OCI-LY1 (cell line): ENCODE measurements around the gene CRBN.

Source experiments
- H2AFZ ChIP-seq: fragments of 200-600 bp; sonication (generic), shearing (Covaris generic); 2 replicates; pipeline ENCODE4 v1.6.0; 2014; ENCODE audit warnings: antibody characterized with exemption, mild to moderate bottlenecking, low read length
- H3F3A ChIP-seq: fragments of 200-600 bp; sonication (generic), shearing (Covaris generic); 2 replicates; pipeline ENCODE4 v1.6.0; 2014; ENCODE audit warnings: mild to moderate bottlenecking, antibody characterized with exemption, low read length, moderate library complexity; ENCODE audit not compliant: insufficient read depth
- H3K27ac ChIP-seq: fragments of 200-600 bp; sonication (generic); 2 replicates; pipeline ENCODE4 v1.5.1; 2014; ENCODE audit warnings: low read length, mixed run types, mild to moderate bottlenecking, low read depth; ENCODE audit not compliant: poor library complexity, severe bottlenecking
- H3K27me3 ChIP-seq: fragments of 200-600 bp; sonication (generic); 2 replicates; pipeline ENCODE4 v1.6.0; 2014; ENCODE audit warnings: antibody characterized with exemption, mild to moderate bottlenecking, low read length, moderate library complexity; ENCODE audit not compliant: insufficient read depth
- H3K36me3 ChIP-seq: fragments of 200-600 bp; sonication (generic); 2 replicates; pipeline ENCODE4 v1.6.1; 2014; ENCODE audit warnings: mild to moderate bottlenecking, antibody characterized with exemption, low read length, moderate library complexity, mixed read lengths; ENCODE audit not compliant: insufficient read depth
- H3K4me1 ChIP-seq: fragments of 200-600 bp; sonication (generic); 2 replicates; pipeline ENCODE4 v1.5.1; 2014; ENCODE audit warnings: mild to moderate bottlenecking, low read length, moderate library complexity; ENCODE audit not compliant: insufficient read depth, severe bottlenecking
- H3K4me2 ChIP-seq: fragments of 200-600 bp; sonication (generic), shearing (Covaris generic); 2 replicates; pipeline ENCODE4 v1.6.1; 2014; ENCODE audit warnings: low read length
- H3K4me3 ChIP-seq: fragments of 200-600 bp; sonication (generic); 2 replicates; pipeline ENCODE4 v1.5.1; 2014; ENCODE audit warnings: low read length, low read depth, mild to moderate bottlenecking, mixed read lengths; ENCODE audit not compliant: poor library complexity, severe bottlenecking
- H3K79me2 ChIP-seq: fragments of 200-600 bp; shearing (Covaris generic); 2 replicates; pipeline ENCODE4 v1.6.1; 2016; ENCODE audit warnings: mixed run types, low read length, mixed read lengths; ENCODE audit not compliant: insufficient read depth
- H3K9ac ChIP-seq: fragments of 200-600 bp; sonication (generic), shearing (Covaris generic); 2 replicates; pipeline ENCODE4 v1.6.1; 2014; ENCODE audit warnings: mild to moderate bottlenecking, low read length, mixed read lengths
- H3K9me2 ChIP-seq: fragments of 200-600 bp; sonication (generic), shearing (Covaris generic); 2 replicates; pipeline ENCODE4 v1.6.1; 2014; ENCODE audit warnings: low read depth, mild to moderate bottlenecking, low read length, mixed read lengths
- H3K9me3 ChIP-seq: fragments of 200-600 bp; shearing (Covaris generic); 2 replicates; pipeline ENCODE4 v1.6.1; 2014; ENCODE audit warnings: low read length, mixed read lengths
- H4K20me1 ChIP-seq: fragments of 200-600 bp; sonication (generic), shearing (Covaris generic); 2 replicates; pipeline ENCODE4 v1.6.0; 2016; ENCODE audit warnings: mild to moderate bottlenecking, low read length; ENCODE audit not compliant: insufficient read depth
- CTCF ChIP-seq: fragments of 200-600 bp; sonication (generic), shearing (Covaris generic); IDR thresholded peaks from 2 replicates; pipeline ENCODE4 v1.5.1; 2017; ENCODE audit warnings: mild to moderate bottlenecking, antibody characterized with exemption, low read length, moderate library complexity, mixed read lengths
- EZH2 ChIP-seq: fragments of 200-600 bp; sonication (generic), shearing (Covaris generic); IDR thresholded peaks from 2 replicates; pipeline ENCODE4 v1.8.0; 2017; ENCODE audit warnings: borderline replicate concordance, mixed run types, mild to moderate bottlenecking, antibody characterized with exemption, low read length, moderate library complexity, mixed read lengths

The CRBN gene

GRCh38 chr3:3179407-3180094 is at the start of gene CRBN:
TSS of gene CRBN (minus strand) at chr3:3179691. CDS start at chr3:3179687, 4 bp downstream.
- H3K4me2 ChIP-seq = peak within 1 kb of the TSS; percentile 86
- H3K4me1 ChIP-seq = peaks cover 23% of the 10 kb centered on the region
- H3K9ac ChIP-seq = peak within 1 kb of the TSS; percentile 83
- peak within 1 kb of the TSS; percentile 91 for H3K4me3 ChIP-seq
- no peaks in the 10 kb centered on the region for H3K9me2 ChIP-seq
- no peaks in the 10 kb centered on the region for H3K9me3 ChIP-seq
- TF ChIP-seq EZH2 = no peak
- peak; percentile 91 for TF ChIP-seq CTCF
- peak within 1 kb of the TSS; percentile 26; the same call in 1 of the 2 replicates for H2AFZ ChIP-seq
- H4K20me1 ChIP-seq = no peaks in the 10 kb centered on the region
- no peaks in the 10 kb centered on the region for H3K36me3 ChIP-seq
- H3K79me2 ChIP-seq = peaks cover 27% of the 10 kb centered on the region
- no peaks in the 10 kb centered on the region for H3K27me3 ChIP-seq
- no peak within 1 kb of the TSS for H3K27ac ChIP-seq
- H3F3A ChIP-seq = no peaks in the 10 kb centered on the region

GRCh38 chr3:3227640-3228039 is 48.1 kb upstream of the CRBN start:
- Histone ChIP-seq H3K27me3 (no peaks in the 10 kb centered on the region), H3K4me2 (no peak overlapping the region), H3K9ac (no peak overlapping the region), H3F3A (no peaks in the 10 kb centered on the region), H4K20me1 (no peaks in the 10 kb centered on the region), H2AFZ (no peak overlapping the region), H3K4me1 (no peaks in the 10 kb centered on the region), H3K4me3 (no peak overlapping the region), H3K36me3 (no peaks in the 10 kb centered on the region), H3K79me2 (no peaks in the 10 kb centered on the region), H3K9me3 (no peaks in the 10 kb centered on the region), H3K9me2 (no peaks in the 10 kb centered on the region), H3K27ac (no peak overlapping the region)
- TF ChIP-seq EZH2 (no peak), CTCF (no peak)

GRCh38 chr3:3221528-3221927 is 42.0 kb upstream of the CRBN start:
- no peak overlapping the region for H3K9ac ChIP-seq

More at GRCh38 chr3:3221528-3221927, 42.0 kb upstream of the CRBN start:
- H3K4me1 ChIP-seq = no peaks in the 10 kb centered on the region
- H3K4me3 ChIP-seq = no peak overlapping the region
- no peaks in the 10 kb centered on the region for H3K9me3 ChIP-seq
- no peak overlapping the region for H3K27ac ChIP-seq
- no peak overlapping the region for H3K4me2 ChIP-seq
- no peaks in the 10 kb centered on the region for H3K36me3 ChIP-seq
- H4K20me1 ChIP-seq = no peaks in the 10 kb centered on the region
- TF ChIP-seq CTCF (no peak), EZH2 (no peak)
- no peak overlapping the region for H2AFZ ChIP-seq
- H3K9me2 ChIP-seq = no peaks in the 10 kb centered on the region
- H3K79me2 ChIP-seq = no peaks in the 10 kb centered on the region
- no peaks in the 10 kb centered on the region for H3F3A ChIP-seq
- no peaks in the 10 kb centered on the region for H3K27me3 ChIP-seq
